Loucy (cell line): ENCODE results near the gene CCDC185.

Source experiments
- H2AFZ ChIP-seq: fragments of 200-600 bp; sonication (generic); 2 replicates; pipeline ENCODE4 v1.6.0; 2016; ENCODE audit warnings: antibody characterized with exemption, mild to moderate bottlenecking, low read length, moderate library complexity
- H3F3A ChIP-seq: fragments of 200-600 bp; 2 replicates; pipeline ENCODE4 v1.6.0; 2016; ENCODE audit warnings: antibody characterized with exemption, low read depth, mild to moderate bottlenecking
- H3K27me3 ChIP-seq: fragments of 200-600 bp; sonication (generic); 2 replicates; pipeline ENCODE4 v1.6.1; 2014; ENCODE audit warnings: low read length, mild to moderate bottlenecking; ENCODE audit not compliant: insufficient read depth, poor library complexity, severe bottlenecking
- H3K36me3 ChIP-seq: fragments of 200-600 bp; sonication (generic); 2 replicates; pipeline ENCODE4 v1.6.1; 2016; ENCODE audit warnings: low read length; ENCODE audit not compliant: insufficient read depth
- H3K4me1 ChIP-seq: fragments of 200-600 bp; sonication (generic); 2 replicates; pipeline ENCODE4 v1.5.1; 2014; ENCODE audit warnings: low read length, mild to moderate bottlenecking; ENCODE audit not compliant: insufficient read depth, poor library complexity, severe bottlenecking
- H3K4me2 ChIP-seq: fragments of 200-600 bp; sonication (generic); 2 replicates; pipeline ENCODE4 v1.6.0; 2014; ENCODE audit warnings: antibody characterized with exemption, low read length, low read depth, mild to moderate bottlenecking; ENCODE audit not compliant: poor library complexity, severe bottlenecking
- H3K4me3 ChIP-seq: fragments of 200-600 bp; sonication (generic); 2 replicates; pipeline ENCODE4 v1.5.1; 2014; ENCODE audit warnings: low read length, mild to moderate bottlenecking, mixed read lengths; ENCODE audit not compliant: poor library complexity, severe bottlenecking
- H3K79me2 ChIP-seq: fragments of 200-600 bp; sonication (generic); 2 replicates; pipeline ENCODE4 v1.6.1; 2014; ENCODE audit warnings: low read length; ENCODE audit not compliant: insufficient read depth
- H3K9ac ChIP-seq: fragments of 200-600 bp; sonication (generic); 2 replicates; pipeline ENCODE4 v1.6.0; 2014; ENCODE audit warnings: mild to moderate bottlenecking, low read depth, low read length, moderate library complexity; ENCODE audit not compliant: poor library complexity, severe bottlenecking
- H3K9me2 ChIP-seq: fragments of 200-600 bp; sonication (generic); replicated peaks from 2 replicates; pipeline ENCODE4 v1.6.1; 2016; ENCODE audit warnings: low read depth, low read length, mixed read lengths
- H3K9me3 ChIP-seq: fragments of 200-600 bp; sonication (generic); 2 replicates; pipeline ENCODE4 v1.6.1; 2014; ENCODE audit warnings: mild to moderate bottlenecking, antibody characterized with exemption, low read length, low read depth; ENCODE audit not compliant: insufficient read depth
- H4K20me1 ChIP-seq: fragments of 200-600 bp; sonication (generic); 2 replicates; pipeline ENCODE4 v1.6.0; 2014; ENCODE audit warnings: antibody characterized with exemption, low read length, mild to moderate bottlenecking; ENCODE audit not compliant: insufficient read depth, poor library complexity, severe bottlenecking
- EZH2phosphoT487 ChIP-seq: fragments of 200-600 bp; IDR thresholded peaks from 2 replicates; pipeline ENCODE4 v1.6.1; 2018; ENCODE audit warnings: antibody characterized with exemption, mild to moderate bottlenecking, moderate library complexity, borderline replicate concordance
- TF ChIP-seq, protein P1 (sequence below): fragments of 200-600 bp; sonication (generic); conservative IDR thresholded peaks from 2 replicates; pipeline ENCODE4 v1.5.1; 2014; ENCODE audit warnings: mild to moderate bottlenecking, antibody characterized with exemption, low read length

The CCDC185 gene

GRCh38 chr1:223345720-223346119 lies 47.5 kb upstream of the CCDC185 start:
- H3K9me3 ChIP-seq, result no peaks in the 10 kb centered on the region
- no peaks in the 10 kb centered on the region for H3K79me2 ChIP-seq
- no peaks in the 10 kb centered on the region for H3K36me3 ChIP-seq
- H3F3A ChIP-seq, result no peaks in the 10 kb centered on the region
- no peaks in the 10 kb centered on the region for H4K20me1 ChIP-seq
- no peak overlapping the region for H3K4me3 ChIP-seq
- H3K9ac ChIP-seq, result no peak overlapping the region
- no peaks in the 10 kb centered on the region for H3K27me3 ChIP-seq
- no peak overlapping the region for H3K4me2 ChIP-seq
- H2AFZ ChIP-seq, result no peak overlapping the region
- no peak for TF ChIP-seq EZH2phosphoT487
- TF ChIP-seq, protein P1, sequence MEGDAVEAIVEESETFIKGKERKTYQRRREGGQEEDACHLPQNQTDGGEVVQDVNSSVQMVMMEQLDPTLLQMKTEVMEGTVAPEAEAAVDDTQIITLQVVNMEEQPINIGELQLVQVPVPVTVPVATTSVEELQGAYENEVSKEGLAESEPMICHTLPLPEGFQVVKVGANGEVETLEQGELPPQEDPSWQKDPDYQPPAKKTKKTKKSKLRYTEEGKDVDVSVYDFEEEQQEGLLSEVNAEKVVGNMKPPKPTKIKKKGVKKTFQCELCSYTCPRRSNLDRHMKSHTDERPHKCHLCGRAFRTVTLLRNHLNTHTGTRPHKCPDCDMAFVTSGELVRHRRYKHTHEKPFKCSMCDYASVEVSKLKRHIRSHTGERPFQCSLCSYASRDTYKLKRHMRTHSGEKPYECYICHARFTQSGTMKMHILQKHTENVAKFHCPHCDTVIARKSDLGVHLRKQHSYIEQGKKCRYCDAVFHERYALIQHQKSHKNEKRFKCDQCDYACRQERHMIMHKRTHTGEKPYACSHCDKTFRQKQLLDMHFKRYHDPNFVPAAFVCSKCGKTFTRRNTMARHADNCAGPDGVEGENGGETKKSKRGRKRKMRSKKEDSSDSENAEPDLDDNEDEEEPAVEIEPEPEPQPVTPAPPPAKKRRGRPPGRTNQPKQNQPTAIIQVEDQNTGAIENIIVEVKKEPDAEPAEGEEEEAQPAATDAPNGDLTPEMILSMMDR, result no peak
- no peaks in the 10 kb centered on the region for H3K9me2 ChIP-seq
- peaks cover 8% of the 10 kb centered on the region for H3K4me1 ChIP-seq

DNA sequence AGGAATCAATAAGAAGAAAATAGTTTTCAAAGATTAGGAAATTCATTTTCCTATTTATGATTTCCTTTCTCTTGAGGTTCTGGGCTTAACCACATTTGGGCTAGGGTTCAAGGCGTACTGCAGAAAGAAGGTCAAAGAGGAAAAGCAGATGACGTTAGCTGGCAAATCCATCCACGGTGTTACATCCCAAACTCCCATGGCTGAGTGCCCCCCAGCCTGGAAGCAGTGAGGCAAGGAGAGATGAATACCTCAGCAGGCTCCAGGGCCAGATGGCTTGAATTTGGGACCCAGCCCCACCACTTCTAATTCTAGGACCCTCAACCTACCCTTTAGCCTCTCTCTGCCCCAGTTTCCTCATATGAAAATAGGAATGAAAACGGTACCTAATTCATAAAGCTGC lies 46.9 kb upstream of the CCDC185 start:
- Histone ChIP-seq H3K4me2 (no peak overlapping the region), H3K9ac (no peak overlapping the region), H3K9me3 (no peaks in the 10 kb centered on the region), H3K9me2 (no peaks in the 10 kb centered on the region), H4K20me1 (no peaks in the 10 kb centered on the region), H3F3A (no peaks in the 10 kb centered on the region), H3K4me3 (no peak overlapping the region), H3K79me2 (no peaks in the 10 kb centered on the region), H2AFZ (no peak overlapping the region), H3K4me1 (peaks cover 3% of the 10 kb centered on the region), H3K36me3 (no peaks in the 10 kb centered on the region), H3K27me3 (no peaks in the 10 kb centered on the region)
- no peak for TF ChIP-seq EZH2phosphoT487
- TF ChIP-seq, protein P1, result no peak

GRCh38 chr1:223347583-223347982 lies 45.6 kb upstream of the CCDC185 start:
- no peaks in the 10 kb centered on the region for H3K36me3 ChIP-seq
- H3K9me2 ChIP-seq, result no peaks in the 10 kb centered on the region
- no peak overlapping the region for H3K4me2 ChIP-seq
- H3F3A ChIP-seq, result no peaks in the 10 kb centered on the region
- no peaks in the 10 kb centered on the region for H3K9me3 ChIP-seq
- H3K27me3 ChIP-seq, result no peaks in the 10 kb centered on the region
- no peak overlapping the region for H3K9ac ChIP-seq
- H2AFZ ChIP-seq, result no peak overlapping the region
- no peak overlapping the region for H3K4me3 ChIP-seq
- H4K20me1 ChIP-seq, result no peaks in the 10 kb centered on the region
- H3K4me1 ChIP-seq, result no peaks in the 10 kb centered on the region
- no peak for TF ChIP-seq EZH2phosphoT487
- TF ChIP-seq, protein P1, result no peak
- no peaks in the 10 kb centered on the region for H3K79me2 ChIP-seq
